NCI-H460 (cell line): ENCODE results near the gene ZNF547. TPM values are rescaled to one million over a fixed set of nuclear protein-coding genes. Genes with fewer than 3 reads are reported as not detected.

Experiments used
- DNase-seq: peaks from one replicate; pipeline ENCODE4 v3.0.0-alpha.2; 2016; ENCODE audit warnings: low read depth; ENCODE audit errors: extremely low read depth
- polyA plus RNA-seq: library from polyadenylated mRNA; depleted of rRNA; stranded (reverse); fragments of >200 nt; gene quantifications from 2 replicates; pipeline ENCODE4 v1.2.3, GENCODE V29; 2014; cell fraction: nucleus; rRNA removed
- total RNA-seq: library from RNA; depleted of rRNA; stranded (reverse); fragments of >200 nt; shearing (Covaris generic); gene quantifications from 2 replicates; pipeline ENCODE4 v1.2.3, GENCODE V29; 2014; rRNA removed

Gene ZNF547
- total RNA-seq, result 1.6 and 2.8 TPM in 2 replicates
- 0.88 and 1.8 TPM in 2 replicates for polyA plus RNA-seq

- peak; percentile 97 for DNase-seq
These were observed at the start of gene ZNF547, which contains the start of gene TRAPPC2B for GRCh38 chr19:57362997-57363687. TSS of gene ZNF547 (plus strand) at chr19:57363551. CDS start at chr19:57368556, 5,005 bp downstream. TSS of gene TRAPPC2B (plus strand) at chr19:57363551. CDS start at chr19:57364834, 1,283 bp downstream.

DNA sequence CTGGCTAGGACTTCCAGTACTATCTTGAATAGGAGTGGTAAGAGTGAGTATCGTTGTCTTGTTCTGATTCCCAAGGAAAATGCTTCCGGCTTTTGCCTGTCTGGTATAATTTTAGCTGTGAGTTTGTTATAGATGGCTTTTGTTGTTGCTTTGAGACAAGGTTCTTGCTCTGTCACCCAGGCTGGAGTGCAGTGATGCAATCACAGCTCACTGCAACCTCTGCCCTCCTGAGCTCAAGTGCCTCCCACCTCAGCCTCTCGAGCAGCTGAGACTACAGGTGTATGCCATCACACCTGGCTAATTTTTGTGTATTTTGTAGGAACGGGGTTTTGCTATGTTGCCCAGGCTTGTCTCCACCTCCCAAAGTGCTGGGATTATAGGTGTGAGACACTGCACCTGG, 49.2 kb upstream of the ZNF547 start:
- no peak for DNase-seq

- DNase-seq, result no peak
These were observed 45.8 kb upstream of the ZNF547 start for GRCh38 chr19:57317503-57317902.

GRCh38 chr19:57319869-57320179, 43.5 kb upstream of the ZNF547 start:
- DNase-seq, result no peak

- peak; percentile 93 for DNase-seq
These were observed 42.9 kb upstream of the ZNF547 start, which contains the start of gene ZNF543 for GRCh38 chr19:57320180-57321084. TSS of gene ZNF543 (plus strand) at chr19:57320472. CDS start at chr19:57320854, 382 bp downstream.

DNA sequence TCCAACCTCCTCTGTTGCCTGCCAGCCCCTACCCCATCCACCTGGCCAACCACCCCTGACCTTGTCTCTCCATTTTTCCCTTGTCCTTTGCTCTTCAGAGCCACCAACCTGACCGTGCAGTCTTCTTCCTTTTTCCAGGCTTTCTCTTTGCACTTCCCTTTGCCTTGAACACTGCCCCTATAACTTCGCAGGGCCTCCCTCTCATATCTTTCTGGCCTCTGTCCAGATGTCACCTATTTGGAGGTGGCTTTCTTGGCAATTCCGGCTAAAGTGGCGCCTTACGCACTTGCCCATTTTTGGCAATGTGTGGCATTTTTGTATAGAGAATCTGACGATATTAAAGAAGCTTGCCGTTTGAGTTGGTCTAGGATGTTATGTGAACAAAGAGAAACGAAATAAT, 42.2 kb upstream of the ZNF547 start:
- no peak for DNase-seq

- DNase-seq, result no peak
These were observed 41.6 kb upstream of the ZNF547 start for GRCh38 chr19:57321751-57322150.

GRCh38 chr19:57324992-57325391, 38.4 kb upstream of the ZNF547 start:
- DNase-seq, result no peak

DNA sequence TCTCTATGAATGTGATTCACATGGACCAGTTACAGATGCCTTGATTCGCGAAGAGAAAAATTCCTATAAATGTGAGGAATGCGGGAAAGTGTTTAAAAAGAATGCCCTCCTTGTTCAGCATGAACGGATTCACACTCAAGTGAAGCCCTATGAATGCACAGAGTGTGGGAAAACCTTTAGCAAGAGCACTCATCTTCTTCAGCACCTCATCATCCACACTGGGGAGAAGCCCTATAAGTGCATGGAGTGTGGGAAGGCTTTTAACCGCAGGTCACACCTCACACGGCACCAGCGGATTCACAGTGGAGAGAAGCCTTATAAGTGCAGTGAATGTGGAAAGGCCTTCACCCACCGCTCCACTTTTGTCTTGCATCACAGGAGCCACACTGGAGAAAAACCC, 35.4 kb upstream of the ZNF547 start:
- no peak for DNase-seq

DNA sequence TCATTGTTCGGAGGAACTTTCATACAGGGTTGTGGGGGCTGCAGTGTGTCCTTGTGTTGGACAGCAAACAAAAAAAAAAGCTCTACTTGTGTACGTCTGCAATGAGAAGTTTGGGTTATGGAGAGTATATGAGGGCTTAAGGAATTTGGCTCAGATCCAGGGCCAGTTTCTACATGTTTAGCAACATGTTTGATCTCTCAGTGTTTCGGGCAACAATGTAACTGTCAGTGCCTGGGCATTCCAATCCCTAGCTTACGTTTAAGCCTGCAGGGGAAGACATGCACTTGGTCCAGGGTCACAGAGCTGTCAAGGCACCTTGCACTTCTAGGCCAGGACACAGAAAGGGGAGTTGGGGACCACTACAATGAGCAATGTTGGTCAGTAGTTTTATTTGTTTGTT, 29.2 kb upstream of the ZNF547 start:
- DNase-seq, result no peak

- no peak for DNase-seq
These were observed 24.5 kb upstream of the ZNF547 start for GRCh38 chr19:57338877-57339276.

DNA sequence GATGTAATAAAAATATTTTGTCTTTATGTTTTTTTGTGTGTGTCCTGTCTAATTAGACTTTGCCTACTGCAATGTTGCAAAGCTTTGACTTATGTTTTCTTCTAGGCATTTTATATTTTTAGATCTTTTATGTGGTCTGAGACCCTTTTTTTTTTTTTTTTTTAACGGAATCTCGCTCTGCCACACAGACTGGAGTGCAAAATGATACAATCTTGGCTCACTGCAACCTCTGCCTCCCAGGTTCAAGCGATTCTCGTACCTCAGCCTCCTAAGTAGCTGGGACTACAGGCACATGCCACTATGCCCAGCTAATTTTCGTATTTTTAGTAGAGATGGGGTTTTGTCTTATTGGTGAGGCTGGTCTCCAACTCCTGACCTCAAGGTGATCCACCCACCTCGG, 20.8 kb upstream of the ZNF547 start:
- DNase-seq, result no peak

GRCh38 chr19:57348136-57348535, 15.2 kb upstream of the ZNF547 start:
- DNase-seq, result no peak

GRCh38 chr19:57350877-57351805, 12.2 kb upstream of the ZNF547 start, which contains the start of gene ZNF304:
TSS of gene ZNF304 (plus strand) at chr19:57351271. CDS start at chr19:57351665, 394 bp downstream.
- DNase-seq, result peak; percentile 88

DNA sequence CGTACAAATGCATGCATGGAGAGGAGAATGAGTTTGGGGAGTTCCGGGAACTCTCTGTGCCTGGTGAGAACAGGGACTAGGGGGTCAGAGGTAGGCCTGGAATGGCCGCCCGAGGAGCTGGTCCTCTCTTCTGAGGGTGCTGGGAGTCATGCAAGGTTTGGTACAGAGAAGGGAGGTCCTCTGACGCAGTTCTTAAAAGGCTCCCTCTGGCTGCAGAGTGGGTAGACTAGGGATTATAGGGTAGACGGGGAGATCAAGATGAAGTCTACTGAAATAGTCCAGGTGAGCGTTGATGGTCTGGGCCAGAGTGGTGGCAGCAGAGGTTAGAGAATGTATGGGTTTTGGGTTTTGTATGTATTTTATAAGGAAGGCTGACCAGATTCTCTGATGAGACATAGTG, 11.5 kb upstream of the ZNF547 start:
- no peak for DNase-seq

DNA sequence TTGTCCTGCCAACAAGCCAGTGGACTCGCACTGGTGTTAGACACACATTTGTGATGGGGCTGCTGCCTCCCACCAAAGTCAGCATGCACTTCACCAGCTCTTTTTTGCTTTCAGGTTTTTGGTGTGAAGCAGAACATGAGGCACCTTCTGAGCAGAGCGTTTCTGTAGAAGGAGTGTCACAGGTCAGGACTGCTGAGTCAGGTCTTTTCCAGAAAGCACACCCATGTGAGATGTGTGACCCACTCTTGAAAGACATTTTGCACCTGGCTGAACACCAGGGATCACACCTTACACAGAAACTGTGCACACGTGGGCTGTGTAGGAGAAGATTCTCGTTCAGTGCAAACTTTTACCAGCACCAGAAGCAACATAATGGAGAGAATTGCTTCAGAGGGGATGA, 7.4 kb upstream of the ZNF547 start:
- DNase-seq, result no peak

- DNase-seq, result no peak
These were observed 5.9 kb upstream of the ZNF547 start for GRCh38 chr19:57357406-57357805.

GRCh38 chr19:57359300-57359699, 4.1 kb upstream of the ZNF547 start:
- DNase-seq, result no peak

DNA sequence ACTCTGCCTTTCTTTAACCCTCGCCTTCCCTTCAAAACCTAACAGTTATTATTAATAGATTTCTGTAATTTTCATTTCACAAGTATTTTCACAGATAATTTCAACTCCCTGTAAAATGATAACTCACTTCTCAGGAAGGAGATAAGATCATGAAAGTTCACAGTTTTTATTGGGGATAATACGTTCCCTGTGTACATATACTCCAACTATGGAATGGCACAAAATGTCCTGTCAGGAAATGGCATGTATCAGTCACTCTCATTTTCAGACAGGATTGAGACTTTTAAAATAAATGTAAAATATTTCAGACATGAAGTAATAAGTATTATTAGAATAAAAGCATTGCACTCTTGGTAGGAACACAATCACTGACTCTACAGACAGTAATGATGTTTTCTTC, 932 bp upstream of the ZNF547 start:
- no peak for DNase-seq

- DNase-seq, result no peak
These were observed 384 bp downstream of the ZNF547 start for GRCh38 chr19:57363688-57364181.
